NCI-H1105 treated with DMSO at 0.1 percent for 48 hours (cell line): Measurements from ENCODE around the gene SLC1A6.
"Not testable (repeated sequence)": the region's sequence is repeated elsewhere in the genome, so short reads cannot be mapped to it uniquely, and the experiment has no call there.

ENCODE experiments used
- DNase-seq: peaks from one replicate; lab custom pipeline; 2025; lab: John Stamatoyannopoulos, UW

SLC1A6 gene

DNA sequence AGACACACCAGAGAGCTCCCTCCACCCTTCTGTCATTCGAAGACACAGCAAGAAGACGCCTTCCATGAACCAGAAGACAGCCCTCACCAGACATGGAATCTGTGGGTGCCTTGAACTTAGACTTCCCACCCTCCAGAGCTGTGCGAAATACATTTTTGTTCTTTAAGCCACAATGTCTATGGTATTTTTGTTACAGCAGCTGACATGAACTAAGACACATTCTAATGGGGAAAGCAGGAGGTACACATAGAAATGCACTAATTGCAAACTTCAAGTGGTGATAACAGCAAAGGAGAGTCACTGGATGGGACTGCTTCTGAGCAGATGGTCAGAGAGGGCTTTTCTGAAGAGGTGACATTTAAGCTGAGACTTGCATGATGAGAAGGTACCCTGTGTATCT lies 22.2 kb downstream of the SLC1A6 start:
- DNase-seq: no peak

DNA sequence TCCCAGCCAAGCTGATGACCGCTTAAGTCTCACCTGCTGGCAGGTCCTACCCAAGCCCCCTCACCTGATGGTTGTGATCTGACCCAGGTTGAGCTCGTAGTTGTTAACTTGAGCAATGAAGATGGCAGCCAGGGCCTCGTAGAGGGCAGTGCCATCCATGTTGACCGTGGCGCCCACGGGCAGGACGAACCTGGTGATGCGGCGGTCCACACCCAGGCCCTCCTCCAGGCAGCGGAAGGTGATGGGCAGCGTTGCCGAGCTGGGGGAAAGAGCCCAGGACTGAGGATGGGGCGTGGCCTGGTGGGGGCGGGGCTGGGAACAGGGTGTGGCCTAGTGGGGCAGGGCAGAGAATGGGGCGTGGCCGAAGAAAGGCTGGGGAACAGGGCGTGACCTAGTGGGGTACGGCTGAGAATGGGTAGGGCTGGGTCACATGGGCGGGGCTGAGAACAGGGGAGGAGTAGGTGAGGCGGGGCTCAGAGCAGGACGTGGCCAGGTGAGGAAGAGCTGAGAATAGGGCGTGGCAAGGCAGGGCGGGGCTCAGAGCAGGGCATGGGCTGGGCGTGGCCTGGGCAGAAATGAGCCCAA lies 25.5 kb downstream of the SLC1A6 start:
- no peak for DNase-seq

DNA sequence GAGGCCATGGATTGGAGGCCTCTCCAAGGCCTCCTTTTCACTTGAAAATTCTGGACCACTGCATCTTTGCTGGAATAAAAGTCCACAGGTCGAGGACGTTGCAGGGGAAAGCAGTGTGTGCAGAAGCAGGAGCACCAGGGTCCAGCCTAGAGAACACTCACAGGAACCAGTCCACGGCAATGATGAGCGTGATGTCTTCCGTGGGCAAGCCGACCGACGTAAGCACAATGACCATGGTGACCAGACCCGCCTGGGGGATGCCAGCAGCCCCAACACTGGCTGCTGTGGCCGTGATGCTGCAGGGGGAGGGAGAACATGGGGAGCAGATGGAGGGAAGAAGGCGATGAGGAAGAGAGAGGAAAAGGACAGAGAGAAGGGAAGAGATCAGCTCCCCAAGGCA lies 26.9 kb downstream of the SLC1A6 start:
- no peak for DNase-seq

DNA sequence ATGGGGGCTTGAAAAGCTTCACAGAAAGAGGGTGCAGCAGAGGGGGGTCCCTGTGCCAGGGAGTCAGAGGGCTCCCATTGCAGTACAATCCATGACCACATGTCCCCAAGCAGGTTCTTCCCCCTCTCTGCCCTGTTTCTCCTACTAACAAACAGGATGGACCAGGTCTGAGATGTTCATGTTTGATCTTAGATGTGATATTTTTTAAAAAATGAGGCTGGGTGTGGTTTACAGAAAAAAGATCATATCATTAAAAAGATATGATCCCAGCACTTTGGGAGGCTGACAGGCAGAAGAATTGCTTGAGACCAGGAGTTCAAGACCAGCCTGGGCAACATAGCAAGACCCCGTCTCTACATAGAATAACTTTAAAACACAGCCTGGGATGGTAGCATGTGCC lies 29.2 kb downstream of the SLC1A6 start:
- DNase-seq: no peak

DNA sequence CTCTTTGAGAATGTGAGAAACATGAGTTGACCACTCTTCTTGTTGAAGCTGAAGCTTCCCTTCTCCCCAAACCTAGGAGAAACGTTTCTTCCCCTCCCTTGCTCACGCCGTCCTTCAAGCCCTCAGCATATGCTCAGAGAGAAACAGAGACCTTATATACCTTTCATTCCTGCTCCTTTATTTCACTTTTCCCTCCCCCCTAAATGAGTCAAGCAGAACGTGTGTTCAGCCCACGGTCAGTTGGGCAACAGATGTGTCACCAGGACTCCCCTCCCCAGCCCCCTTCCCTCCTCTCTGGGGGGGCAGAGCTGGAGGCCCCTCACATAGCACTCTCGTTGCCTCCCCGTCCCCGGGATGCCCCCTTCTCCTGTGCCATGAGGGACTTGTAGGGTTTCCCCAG lies 29.8 kb downstream of the SLC1A6 start:
- no peak for DNase-seq

DNA sequence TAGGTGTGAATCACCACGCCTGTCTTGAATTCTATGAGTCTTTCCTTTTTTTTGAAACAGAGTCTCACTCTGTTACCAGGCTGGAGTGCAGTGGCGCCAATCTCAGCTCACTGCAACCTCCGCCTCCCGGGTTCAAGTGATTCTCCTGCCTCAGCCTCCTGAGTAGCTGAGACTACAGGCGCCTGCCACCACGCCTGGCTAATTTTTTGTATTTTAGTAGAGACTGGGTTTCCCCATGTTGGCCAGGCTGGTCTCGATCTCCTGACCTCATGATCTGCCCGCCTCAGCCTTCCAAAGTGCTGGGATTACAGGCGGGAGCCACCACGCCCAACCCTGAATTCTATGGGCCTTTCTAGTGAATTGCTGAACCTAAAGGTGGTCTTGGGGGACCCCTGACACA lies 30.3 kb downstream of the SLC1A6 start:
- not testable (repeated sequence) for DNase-seq

DNA sequence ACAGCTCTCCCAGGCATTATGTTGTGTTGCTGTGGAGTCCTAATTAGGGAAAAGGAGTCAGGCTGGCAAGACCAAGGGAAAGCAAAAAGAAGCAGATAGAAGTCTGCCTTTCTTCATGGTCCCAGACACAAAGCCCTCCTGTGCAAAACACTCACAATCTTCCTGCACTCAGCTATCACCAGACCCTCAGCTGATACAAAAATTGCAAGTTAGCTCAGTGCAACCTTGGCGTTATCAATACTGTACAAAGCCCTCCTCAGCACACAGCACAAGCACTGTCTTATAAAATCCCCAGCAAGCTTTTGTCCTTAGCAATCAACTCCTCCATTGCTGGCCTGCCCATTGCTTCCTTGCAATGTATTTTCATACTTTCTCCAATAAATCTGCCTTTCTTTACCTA lies 35.2 kb downstream of the SLC1A6 start:
- no peak for DNase-seq

DNA sequence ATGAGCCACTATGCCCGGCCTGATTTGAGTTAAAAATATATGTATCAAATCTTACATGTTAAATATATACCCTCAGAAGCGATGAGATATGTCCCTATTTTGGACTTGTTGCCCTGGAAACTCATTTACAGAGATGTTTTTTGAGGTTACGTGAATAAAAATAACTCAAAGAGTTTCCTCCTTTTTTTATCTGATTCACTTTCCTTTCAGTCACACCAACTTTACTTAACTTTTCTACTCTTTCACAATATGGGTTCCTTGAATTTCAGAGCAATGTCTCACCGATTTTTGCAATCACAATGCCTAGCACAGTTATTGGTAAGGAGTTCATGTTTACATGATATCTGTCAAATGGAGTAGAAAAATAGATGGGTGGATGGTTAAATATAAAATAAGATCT lies 36.1 kb downstream of the SLC1A6 start:
- DNase-seq: no peak

DNA sequence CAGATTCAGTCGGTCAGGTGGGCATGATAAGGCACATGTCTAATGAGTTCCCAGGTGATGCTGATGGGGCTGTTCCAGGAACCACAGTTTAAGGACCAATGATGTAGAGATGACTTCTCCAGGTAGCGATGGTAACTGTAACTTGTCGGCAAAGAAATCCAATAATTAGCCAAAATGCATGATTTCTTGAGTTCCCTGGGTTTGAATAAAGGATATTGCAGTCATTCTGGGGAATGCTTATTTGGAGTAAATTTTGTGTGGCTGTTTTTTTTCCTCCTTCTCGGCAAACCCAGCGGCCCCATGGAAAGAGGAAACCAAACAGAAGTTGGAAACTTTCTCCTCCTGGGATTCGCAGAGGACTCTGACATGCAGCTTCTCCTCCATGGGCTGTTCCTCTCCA lies 38.5 kb downstream of the SLC1A6 start, which contains the start of gene OR7C2:
OR7C2 (plus strand) TSS at position 301 of the 400 bp plus-strand sequence; CDS start at position 301, 0 bp downstream.
- no peak for DNase-seq

DNA sequence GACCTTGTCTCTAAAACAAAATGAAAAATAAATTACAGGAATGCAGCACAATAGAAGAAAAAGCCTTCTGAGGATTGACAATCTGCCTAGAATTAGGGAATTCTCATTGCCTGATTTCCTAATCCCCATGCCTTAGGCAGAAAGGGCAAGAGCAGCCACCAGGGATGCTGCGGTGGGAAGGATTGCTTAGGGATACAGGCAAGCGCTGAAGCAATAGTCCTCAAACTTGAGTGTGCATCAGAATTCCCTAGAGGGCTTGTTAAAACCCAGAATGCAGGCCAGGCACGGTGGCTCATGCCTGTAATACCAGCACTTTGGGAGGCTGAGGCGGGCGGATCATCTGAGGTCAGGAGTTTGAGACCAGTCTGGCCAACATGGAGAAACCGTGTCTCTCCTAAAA lies 39.4 kb downstream of the SLC1A6 start:
- no peak for DNase-seq

DNA sequence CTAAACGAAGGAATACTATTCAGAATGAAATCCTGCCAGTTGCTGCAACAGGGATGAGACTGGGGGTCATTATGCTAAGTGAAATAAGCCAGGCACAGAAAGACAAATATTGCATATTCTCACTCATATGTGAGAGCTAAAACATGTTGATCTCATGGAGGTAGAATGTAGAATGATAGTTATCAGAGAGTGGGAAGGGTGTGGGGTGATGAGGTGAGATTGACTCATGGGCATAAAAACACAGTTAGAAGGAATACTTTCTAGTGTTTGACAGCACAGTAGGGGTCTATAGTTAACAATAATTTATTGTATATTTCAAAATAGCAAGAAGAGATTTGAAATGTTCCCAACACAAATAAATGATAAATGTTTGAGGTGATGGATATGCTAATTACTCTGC lies 46.2 kb downstream of the SLC1A6 start:
- no peak for DNase-seq

DNA sequence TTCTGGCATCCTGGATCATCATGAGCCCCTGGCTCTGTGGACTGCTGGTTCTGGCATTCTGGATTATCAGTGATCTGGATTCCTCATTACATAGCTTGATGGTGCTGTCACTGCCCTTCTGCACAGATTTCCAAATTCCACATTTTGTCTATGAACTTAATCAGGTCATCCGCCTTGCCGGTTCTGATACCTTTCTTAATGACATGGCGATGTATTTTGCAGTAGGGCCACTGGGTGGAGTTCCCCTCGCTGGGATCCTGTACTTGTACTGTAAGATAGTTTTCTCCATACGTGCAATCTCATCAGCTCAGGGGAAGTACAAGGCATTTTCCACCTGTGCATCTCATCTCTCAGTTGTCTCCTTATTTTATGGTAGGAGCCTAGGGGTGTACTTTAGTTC lies 62.8 kb downstream of the SLC1A6 start:
- no peak for DNase-seq

DNA sequence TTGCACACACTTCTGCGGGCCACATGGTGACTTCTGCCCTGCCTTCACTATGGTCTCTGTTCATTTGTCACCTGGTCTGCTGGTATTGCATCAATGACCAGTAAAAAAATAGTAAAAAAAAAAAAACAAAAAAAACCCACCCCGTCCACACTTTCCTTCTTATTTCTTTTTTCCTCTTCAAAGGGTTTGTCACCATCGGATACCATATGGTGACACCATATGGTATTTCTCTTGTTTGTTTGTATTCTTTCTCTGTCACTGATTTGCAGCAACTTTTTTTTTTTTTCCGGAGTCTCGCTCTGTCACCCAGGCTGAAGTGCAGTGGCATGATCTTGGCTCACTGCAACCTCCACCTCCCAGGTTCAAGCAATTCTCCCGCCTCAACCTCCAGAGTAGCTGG lies 64.5 kb downstream of the SLC1A6 start:
- no peak for DNase-seq

DNA sequence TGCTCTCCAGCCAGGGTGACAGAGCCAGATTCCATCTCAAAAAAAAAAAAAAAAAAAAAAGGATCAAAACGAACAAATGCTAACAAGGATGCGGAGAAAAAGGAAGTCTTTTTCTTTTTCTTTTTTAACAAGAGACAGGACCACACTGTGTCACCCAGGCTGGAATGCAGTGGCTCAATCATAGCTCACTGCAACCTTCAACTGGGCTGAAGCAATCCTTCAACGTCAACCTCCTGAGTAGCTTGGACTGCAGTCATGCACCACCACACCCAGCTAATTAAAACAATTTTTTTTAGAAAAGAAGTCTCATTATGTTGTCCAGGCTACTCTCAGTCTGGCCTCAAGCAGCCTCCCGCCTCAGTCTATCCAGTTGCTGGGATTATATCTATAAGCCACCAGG lies 73.0 kb downstream of the SLC1A6 start:
- no peak for DNase-seq

DNA sequence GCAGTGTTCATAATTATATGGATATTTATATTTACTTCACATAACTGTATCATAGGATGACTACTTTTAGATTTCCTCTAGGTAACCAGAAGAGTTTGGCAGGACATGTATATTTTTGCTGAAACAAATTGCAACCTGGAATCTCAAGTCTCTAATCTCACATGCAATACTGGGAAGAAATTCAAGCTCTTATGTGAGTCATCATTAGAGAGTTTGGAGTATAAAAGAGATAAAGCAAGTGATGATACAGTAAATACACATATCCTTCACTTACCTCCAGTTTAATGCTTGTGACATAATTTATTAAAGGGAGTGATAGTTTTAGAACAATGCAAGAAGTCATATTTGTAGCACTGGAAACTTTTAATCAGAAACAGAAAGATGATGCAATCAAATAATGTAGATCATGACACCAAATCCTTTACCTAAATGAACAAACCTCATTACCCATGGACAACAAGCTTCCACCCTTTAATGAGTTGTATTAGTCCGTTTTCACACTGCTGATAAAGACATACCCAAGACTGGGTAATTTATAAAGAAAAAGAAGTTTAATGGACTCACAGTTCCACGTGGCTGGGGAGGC lies 77.9 kb downstream of the SLC1A6 start:
- DNase-seq: no peak
